SK-N-SH (cell line): ENCODE data around the gene MACROD2. TPM values are rescaled to one million over a fixed set of nuclear protein-coding genes. Genes with fewer than 3 reads are reported as not detected.

Experiments used
- CTCF ChIA-PET: fragments of 300-600, 350-600 bp; formaldehyde crosslinking; extraction: SDS; loops from one replicate; lab custom pipeline; 2021; lab: Yijun Ruan, JAX
- POLR2A ChIA-PET: fragments of 350-600 bp; sonication (Branson Sonifier 250); formaldehyde crosslinking; extraction: SDS; loops from one replicate; lab custom pipeline; 2020; ENCODE audit warnings: antibody characterized with exemption, inconsistent platforms; lab: Yijun Ruan, JAX
- DNase-seq: peaks from one replicate; pipeline ENCODE4 v3.0.0; 2012
- H2AFZ ChIP-seq: fragments of 200-600 bp; sonication (generic); 2 replicates; pipeline ENCODE4 v1.8.1; 2016; ENCODE audit warnings: antibody characterized with exemption, mild to moderate bottlenecking, low read depth
- H3F3A ChIP-seq: fragments of 200-600 bp; sonication (generic); replicated peaks from 2 replicates; pipeline ENCODE3; 2016; ENCODE audit warnings: antibody characterized with exemption, mild to moderate bottlenecking; ENCODE audit not compliant: insufficient read depth
- H3K27ac ChIP-seq, 2 experiments: fragments of 200-500 bp in 1 of 2; fragments of 200-600 bp in 1 of 2; sonication (Bioruptor generic) in 1 of 2; sonication (generic), shearing (Covaris generic) in 1 of 2; 2 replicates each; pipeline versions ENCODE4 v1.5.1 to v1.6.1; 2014 to 2016; ENCODE audit warnings: low read depth in 2 of 2, inconsistent platforms in 1 of 2, low read length in 1 of 2, mild to moderate bottlenecking in 1 of 2, mixed read lengths in 1 of 2
- H3K27me3 ChIP-seq: fragments of 200-600 bp; sonication (generic), shearing (Covaris generic); 2 replicates; pipeline ENCODE4 v1.6.1; 2016; ENCODE audit warnings: mixed run types; ENCODE audit not compliant: insufficient read depth
- H3K36me3 ChIP-seq, 2 experiments: fragments of 200-500 bp in 1 of 2; fragments of 200-600 bp in 1 of 2; sonication (Bioruptor generic) in 1 of 2; sonication (generic) in 1 of 2; replicated peaks in 1 of 2; 2 replicates each; pipeline versions ENCODE3 to v1.5.1; 2014 to 2016; ENCODE audit warnings: low read length in 1 of 2, mild to moderate bottlenecking in 1 of 2; ENCODE audit not compliant: insufficient read depth in 2 of 2, control insufficient read depth in 1 of 2
- H3K4me1 ChIP-seq, 2 experiments: fragments of 200-500 bp in 1 of 2; fragments of 200-600 bp in 1 of 2; sonication (Bioruptor generic) in 1 of 2; sonication (generic), shearing (Covaris generic) in 1 of 2; 2 replicates each; pipeline versions ENCODE4 v1.5.1 to v1.6.1; 2014 to 2016; ENCODE audit warnings: low read depth in 1 of 2, low read length in 1 of 2, mixed run types in 1 of 2; ENCODE audit not compliant: insufficient read depth in 2 of 2, control insufficient read depth in 1 of 2
- H3K4me2 ChIP-seq: fragments of 200-600 bp; sonication (generic), shearing (Covaris generic); 2 replicates; pipeline ENCODE4 v1.6.1; 2017; ENCODE audit warnings: mixed run types
- H3K4me3 ChIP-seq, 2 experiments: fragments of 200-500 bp in 1 of 2; fragments of 200-600 bp in 1 of 2; sonication (Bioruptor generic) in 1 of 2; sonication (generic), shearing (Covaris generic) in 1 of 2; 2 replicates each; pipeline versions ENCODE4 v1.5.1 to v1.8.1; 2014 to 2016; ENCODE audit warnings: low read depth in 2 of 2, inconsistent platforms in 1 of 2, low read length in 1 of 2, mild to moderate bottlenecking in 1 of 2, mixed read lengths in 1 of 2, moderate library complexity in 1 of 2
- H3K79me2 ChIP-seq: fragments of 200-600 bp; sonication (generic); 2 replicates; pipeline ENCODE4 v1.8.1; 2017; ENCODE audit warnings: mild to moderate bottlenecking; ENCODE audit not compliant: insufficient read depth
- H3K9ac ChIP-seq: fragments of 200-600 bp; sonication (generic); 2 replicates; pipeline ENCODE4 v1.6.1; 2017; ENCODE audit warnings: mixed run types
- H3K9me2 ChIP-seq: fragments of 200-600 bp; sonication (generic); 2 replicates; pipeline ENCODE4 v1.6.1; 2017; ENCODE audit warnings: mixed run types
- H3K9me3 ChIP-seq: fragments of 200-600 bp; sonication (generic); 2 replicates; pipeline ENCODE4 v1.6.1; 2017; ENCODE audit warnings: mixed run types, mild to moderate bottlenecking, moderate library complexity
- H4K20me1 ChIP-seq: fragments of 200-600 bp; sonication (generic); 2 replicates; pipeline ENCODE4 v1.6.1; 2017; ENCODE audit warnings: mild to moderate bottlenecking, mixed run types; ENCODE audit not compliant: insufficient read depth
- CTCF ChIP-seq: fragments of 200-600 bp; sonication (generic); IDR thresholded peaks from 2 replicates; pipeline ENCODE4 v1.6.1; 2017; ENCODE audit warnings: antibody characterized with exemption, mild to moderate bottlenecking, moderate library complexity
- EP300 ChIP-seq, 2 experiments: IDR thresholded peaks; 2 replicates each; pipeline versions ENCODE4 v1.4.0 to v1.6.1; 2012; ENCODE audit warnings: borderline replicate concordance in 1 of 2, low read depth in 1 of 2, low read length in 1 of 2
- EZH2phosphoT487 ChIP-seq: fragments of 200-600 bp; sonication (generic); IDR thresholded peaks from 2 replicates; pipeline ENCODE4 v1.6.1; 2017; ENCODE audit warnings: low read depth, mixed run types, mild to moderate bottlenecking, antibody characterized with exemption, moderate library complexity, borderline replicate concordance
- FOSL2 ChIP-seq: IDR thresholded peaks from 2 replicates; pipeline ENCODE4 v1.4.0; 2012; ENCODE audit warnings: low read depth, mild to moderate bottlenecking, moderate library complexity, borderline replicate concordance
- GATA2 ChIP-seq: sonication (generic); formaldehyde crosslinking; IDR thresholded peaks from 2 replicates; pipeline ENCODE4 v1.5.0; 2020; ENCODE audit warnings: mild to moderate bottlenecking, missing genetic modification reagents
- MEF2A ChIP-seq: IDR thresholded peaks from 2 replicates; pipeline ENCODE4 v1.4.0; 2012; ENCODE audit warnings: low read depth, borderline replicate concordance
- NFIC ChIP-seq: IDR thresholded peaks from 2 replicates; pipeline ENCODE4 v1.4.0; 2012; ENCODE audit warnings: borderline replicate concordance
- RAD21 ChIP-seq: IDR thresholded peaks from 2 replicates; pipeline ENCODE4 v1.6.1; 2012; ENCODE audit warnings: mild to moderate bottlenecking, low read length
- REST ChIP-seq: IDR thresholded peaks from 2 replicates; pipeline ENCODE4 v1.6.1; 2012; ENCODE audit warnings: mild to moderate bottlenecking, low read depth, low read length, moderate library complexity
- SMC3 ChIP-seq: IDR thresholded peaks from 2 replicates; pipeline ENCODE4 v1.6.1; 2012; ENCODE audit warnings: low read depth, low read length, improper control_type of control experiment
- ZBTB33 ChIP-seq: IDR thresholded peaks from 2 replicates; pipeline ENCODE4 v1.4.0; 2012; ENCODE audit warnings: low read depth, borderline replicate concordance
- WGBS: methylation state at CpG from one replicate; pipeline ENCODE4 v1.1.6; 2017; ENCODE audit warnings: low lambda C conversion rate; 5-methylcytosine and 5-hydroxymethylcytosine counted together
- polyA plus RNA-seq, 3 experiments: library from polyadenylated mRNA; depleted of rRNA; stranded (reverse); fragments of >200 nt; gene quantifications; 2 replicates each; pipeline ENCODE4 v1.2.3, GENCODE V29; 2012

The MACROD2 gene
- polyA plus RNA-seq, 1 of the 3 experiments (the other 2 are of a cell fraction) = 0.33 TPM

- DNase-seq = no peak
- Histone ChIP-seq H3K36me3 (no peaks in the 10 kb centered on the region), H3K4me1 (no peaks in the 10 kb centered on the region), H3K9me3 (no peaks in the 10 kb centered on the region), H4K20me1 (no peaks in the 10 kb centered on the region), H3K9ac (no peak overlapping the region), H3K27ac (no peak overlapping the region), H3K4me3 (no peak overlapping the region), H3K79me2 (no peaks in the 10 kb centered on the region), H3F3A (no peaks in the 10 kb centered on the region), H2AFZ (no peak overlapping the region), H3K9me2 (no peaks in the 10 kb centered on the region), H3K27me3 (no peaks in the 10 kb centered on the region), H3K4me2 (no peak overlapping the region)
- TF ChIP-seq REST = no peak
- peak; percentile 4; the same call in 1 of the 2 replicates for TF ChIP-seq SMC3
- TF ChIP-seq CTCF = peak; percentile 29
- TF ChIP-seq GATA2 (CRISPR knock-in tag) = no peak
- TF ChIP-seq EP300 (IDR thresholded peaks at IDR 0.05; ENCODE audit: borderline replicate concordance in 1 of 2, low read depth in 1 of 2, low read length in 1 of 2) = no peak
- TF ChIP-seq NFIC = no peak
- peak; percentile 28; the same call in 1 of the 2 replicates for TF ChIP-seq RAD21
- TF ChIP-seq FOSL2 = no peak
- no peak for TF ChIP-seq MEF2A
- TF ChIP-seq ZBTB33 = no peak
- TF ChIP-seq EZH2phosphoT487 = no peak
- CTCF ChIA-PET = interaction anchor here (1.1 kb wide), 1 partner anchor 25 kb away, joined by 4 read pairs; no protein-coding TSS in a partner anchor
- 60% methylated on average over 4 of the region's 4 CpGs for WGBS
- POLR2A ChIA-PET = no interaction called here
Observed at GRCh38 chr20:15867899-15868298, 1872.6 kb downstream of the MACROD2 start.
